HEK293T (cell line): ENCODE results near the gene TBC1D1.

Source experiments
- BHLHE40 ChIP-seq: fragments of 450-650 bp; IDR thresholded peaks from 2 replicates; pipeline ENCODE4 v1.6.1; 2016; ENCODE audit warnings: mild to moderate bottlenecking, moderate library complexity, borderline replicate concordance
- CTBP1 ChIP-seq: fragments of 450-650 bp; IDR thresholded peaks from 2 replicates; pipeline ENCODE4 v1.6.1; 2016; ENCODE audit warnings: borderline replicate concordance
- ELF4 ChIP-seq: fragments of 450-650 bp; IDR thresholded peaks from 2 replicates; pipeline ENCODE4 v1.6.1; 2017; ENCODE audit warnings: antibody characterized with exemption
- FOXA1 ChIP-seq: fragments of 450-650 bp; IDR thresholded peaks from 2 replicates; pipeline ENCODE4 v1.6.1; 2016; ENCODE audit warnings: mild to moderate bottlenecking
- FOXK2 ChIP-seq: fragments of 450-650 bp; IDR thresholded peaks from 2 replicates; pipeline ENCODE4 v1.6.1; 2016; ENCODE audit warnings: mild to moderate bottlenecking
- FOXM1 ChIP-seq: fragments of 450-650 bp; IDR thresholded peaks from 2 replicates; pipeline ENCODE4 v1.6.1; 2017; ENCODE audit warnings: mild to moderate bottlenecking, borderline replicate concordance
- HDGF ChIP-seq: fragments of 450-650 bp; IDR thresholded peaks from 2 replicates; pipeline ENCODE4 v1.6.1; 2017; ENCODE audit warnings: antibody characterized with exemption, borderline replicate concordance
- LEF1 ChIP-seq: fragments of 450-650 bp; IDR thresholded peaks from 2 replicates; pipeline ENCODE4 v1.6.1; 2017; ENCODE audit warnings: mild to moderate bottlenecking, borderline replicate concordance
- NFRKB ChIP-seq: fragments of 450-650 bp; IDR thresholded peaks from 2 replicates; pipeline ENCODE4 v1.6.1; 2016; ENCODE audit warnings: mild to moderate bottlenecking, moderate library complexity
- PKNOX1 ChIP-seq: fragments of 450-650 bp; IDR thresholded peaks from 2 replicates; pipeline ENCODE4 v1.6.1; 2016
- SP1 ChIP-seq: fragments of 450-650 bp; IDR thresholded peaks from 2 replicates; pipeline ENCODE4 v1.6.1; 2017
- SUZ12 ChIP-seq: fragments of 450-650 bp; IDR thresholded peaks from 2 replicates; pipeline ENCODE4 v1.6.1; 2016; ENCODE audit warnings: mild to moderate bottlenecking
- TARDBP ChIP-seq: fragments of 450-650 bp; IDR thresholded peaks from 2 replicates; pipeline ENCODE4 v1.6.1; 2016
- ZNF384 ChIP-seq: fragments of 450-650 bp; IDR thresholded peaks from 2 replicates; pipeline ENCODE4 v1.6.1; 2016

- TF ChIP-seq FOXK2 (no peak), HDGF (no peak), SUZ12 (no peak), BHLHE40 (no peak), FOXA1 (no peak), PKNOX1 (no peak), ZNF384 (no peak), NFRKB (no peak), SP1 (no peak), FOXM1 (no peak), ELF4 (no peak), LEF1 (no peak), TARDBP (no peak), CTBP1 (no peak)
Measured at GRCh38 chr4:38152305-38152704, 261.4 kb downstream of the TBC1D1 start.
